ENCODE measurements around the gene DSG4. TPM values are rescaled to one million over a fixed set of nuclear protein-coding genes. Genes with fewer than 3 reads are reported as not detected.

The DSG4 gene
- total and polyA plus RNA-seq, 9 of the 15 experiments (the other 6 are each of a cell fraction or from before 2014, with no cell fraction given), result not detected

- TF ChIP-seq ZNF444 (CRISPR knock-in tag; IDR thresholded peaks at IDR 0.05) (no peak), HMBOX1 (IDR thresholded peaks at IDR 0.05) (no peak), OTX1 (CRISPR knock-in tag; IDR thresholded peaks at IDR 0.05) (no peak)
Measured at GRCh38 chr18:31371989-31372388, 4.6 kb upstream of the DSG4 start (continued).

GRCh38 chr18:31373641-31374040 lies 2.9 kb upstream of the DSG4 start:
- DNase-seq (ENCODE audit: extremely low read depth in 1 of 4, low spot score in 3 of 4) (no peak), FAIRE-seq (no peak), ATAC-seq (no peak)
- Histone ChIP-seq H3K27ac (ENCODE audit: extremely low read depth, low read depth, low read length) (no peak overlapping the region), H3K4me1 (replicated peaks in 1 of 2; ENCODE audit: control insufficient read depth in 2 of 2, insufficient read depth in 2 of 2, low read length in 2 of 2) (no peaks in the 10 kb centered on the region), H3K36me3 (ENCODE audit: control insufficient read depth, insufficient read depth, low read length) (no peaks in the 10 kb centered on the region), H3K27me3 (ENCODE audit: control insufficient read depth in 2 of 2, insufficient read depth in 2 of 2, low read length in 2 of 2) (no peaks in the 10 kb centered on the region; a peak in 1 of 5 replicates), H3K9me1 (ENCODE audit: control insufficient read depth, insufficient read depth, low read length) (no peaks in the 10 kb centered on the region), H3K4me3 (no peak overlapping the region), H2AFZ (ENCODE audit: low read depth, low read length) (no peak overlapping the region), H3K4me2 (ENCODE audit: insufficient read depth, low read length) (no peak overlapping the region), H4K20me1 (replicated peaks; ENCODE audit: control insufficient read depth, insufficient read depth, low read length) (no peaks in the 10 kb centered on the region), H3K9me3 (replicated peaks; ENCODE audit: control insufficient read depth, insufficient read depth, low read depth, low read length) (no peaks in the 10 kb centered on the region), H3K79me2 (ENCODE audit: control insufficient read depth, insufficient read depth, low read length) (no peaks in the 10 kb centered on the region), H3K9ac (ENCODE audit: insufficient read depth in 1 of 2, low read depth in 2 of 2, low read length in 2 of 2) (no peak overlapping the region)
- no TSS peak for BruUV-seq (replicated peaks)
- intact Hi-C loops (cut with micrococcal nuclease), result no loop called here
- CTCF ChIA-PET (ENCODE audit: low intra/inter-chr PET ratio), result no interaction called here
- TF ChIP-seq CTCFL (IDR thresholded peaks at IDR 0.05; ENCODE audit: borderline replicate concordance, insufficient read depth, low read depth, low read length, poor library complexity, severe bottlenecking) (no peak), TEAD4 (IDR thresholded peaks at IDR 0.05; ENCODE audit: low read length) (no peak), TEAD4 (CRISPR knock-in tag; IDR thresholded peaks at IDR 0.05; ENCODE audit: borderline replicate concordance) (no peak), BCLAF1 (IDR thresholded peaks at IDR 0.05; ENCODE audit: borderline replicate concordance in 1 of 2, control insufficient read depth in 1 of 2, low read depth in 2 of 2, low read length in 1 of 2) (no peak), PHF20 (IDR thresholded peaks at IDR 0.05; ENCODE audit: partially characterized antibody) (no peak), CCAR2 (IDR thresholded peaks at IDR 0.05; ENCODE audit: low read depth, low read length) (no peak), ZBTB17 (CRISPR knock-in tag; IDR thresholded peaks at IDR 0.05) (no peak), NR4A1 (CRISPR knock-in tag; IDR thresholded peaks at IDR 0.05) (no peak), NR4A1 (tag; IDR thresholded peaks at IDR 0.05) (no peak), ZNF239 (CRISPR knock-in tag; IDR thresholded peaks at IDR 0.05) (no peak), ZNF23 (CRISPR knock-in tag; IDR thresholded peaks at IDR 0.05) (no peak)
- POLR2A ChIA-PET, result interaction anchor here (1.3 kb wide), 1 partner anchor 10 kb away, joined by 3 read pairs; no protein-coding TSS in a partner anchor
- 8% methylated on average over 4 of the region's 4 CpGs for WGBS (ENCODE audit: insufficient coverage, low coverage, missing lambda C conversion rate)
- in situ Hi-C loops (cut with MboI), result no loop called here

Data from K562 (cell line).